CD14-positive monocyte (primary cell): ENCODE measurements around the gene PLAC1. TPM values are rescaled to one million over a fixed set of nuclear protein-coding genes. Genes with fewer than 3 reads are reported as not detected.

Experiments
- DNase-seq, 3 donors: peaks; one replicate each; pipeline ENCODE4 v3.0.0-alpha.2; 2011 to 2022
- H2AFZ ChIP-seq: 2 replicates; pipeline ENCODE4 v1.6.0; 2012; ENCODE audit warnings: mild to moderate bottlenecking, low read depth, low read length, inconsistent platforms; ENCODE audit not compliant: insufficient read depth, poor library complexity, severe bottlenecking
- H3K27ac ChIP-seq, 2 donors: 1 replicate in 1 of 2; 2 replicates in 1 of 2; pipeline ENCODE4 v1.5.1; 2012 to 2013; ENCODE audit warnings: low read length in 2 of 2, control low read depth in 1 of 2, inconsistent platforms in 1 of 2, low read depth in 1 of 2, mild to moderate bottlenecking in 1 of 2
- H3K27me3 ChIP-seq, 2 donors: one replicate each; pipeline versions ENCODE4 v1.6.0 to v1.6.1; 2011 to 2013; ENCODE audit warnings: low read length in 2 of 2; ENCODE audit not compliant: control insufficient read depth in 2 of 2, insufficient read depth in 2 of 2
- H3K36me3 ChIP-seq, 2 donors: replicated peaks in 1 of 2; 1 replicate in 1 of 2; 2 replicates in 1 of 2; pipeline versions ENCODE4 v1.5.1 to v1.6.1; 2012 to 2013; ENCODE audit warnings: low read length in 2 of 2, control low read depth in 1 of 2, inconsistent platforms in 1 of 2, mild to moderate bottlenecking in 1 of 2; ENCODE audit not compliant: insufficient read depth in 2 of 2, control insufficient read depth in 1 of 2
- H3K4me1 ChIP-seq, 2 donors: 1 replicate in 1 of 2; 2 replicates in 1 of 2; pipeline versions ENCODE4 v1.5.1 to v1.6.1; 2012 to 2013; ENCODE audit warnings: low read length in 2 of 2, control low read depth in 1 of 2, inconsistent platforms in 1 of 2, mild to moderate bottlenecking in 1 of 2, moderate library complexity in 1 of 2; ENCODE audit not compliant: insufficient read depth in 2 of 2, control insufficient read depth in 1 of 2
- H3K4me2 ChIP-seq: replicated peaks from 2 replicates; pipeline ENCODE3; 2012; ENCODE audit warnings: low read length, moderate library complexity, mild to moderate bottlenecking; ENCODE audit not compliant: poor library complexity, severe bottlenecking; ENCODE audit errors: extremely low read depth
- H3K4me3 ChIP-seq, 3 experiments: fragments of 200-600 bp in 1 of 3; sonication (generic) in 1 of 3; replicated peaks in 1 of 3; 1 replicate in 2 of 3; 2 replicates in 1 of 3; pipeline ENCODE4 v1.5.1; 2011 to 2013; ENCODE audit warnings: low read length in 3 of 3, mild to moderate bottlenecking in 3 of 3, control low read depth in 2 of 3, low read depth in 2 of 3, inconsistent platforms in 1 of 3, moderate library complexity in 1 of 3
- H3K79me2 ChIP-seq: 2 replicates; pipeline ENCODE4 v1.6.0; 2012; ENCODE audit warnings: mild to moderate bottlenecking, control low read depth, inconsistent platforms, low read length, moderate library complexity; ENCODE audit not compliant: insufficient read depth
- H3K9ac ChIP-seq: 2 replicates; pipeline ENCODE4 v1.6.0; 2017; ENCODE audit warnings: low read length, mild to moderate bottlenecking; ENCODE audit not compliant: insufficient read depth, poor library complexity, severe bottlenecking
- H3K9me3 ChIP-seq, 2 donors: replicated peaks in 1 of 2; 1 replicate in 1 of 2; 2 replicates in 1 of 2; pipeline versions ENCODE4 v1.5.1 to v1.6.1; 2012 to 2013; ENCODE audit warnings: low read length in 2 of 2, control low read depth in 1 of 2; ENCODE audit not compliant: control insufficient read depth in 1 of 2, insufficient read depth in 1 of 2
- H4K20me1 ChIP-seq: 2 replicates; pipeline ENCODE4 v1.6.0; 2012; ENCODE audit warnings: mild to moderate bottlenecking, low read length, control low read depth, moderate library complexity; ENCODE audit not compliant: insufficient read depth
- H3K27ac Mint-ChIP-seq, 7 donors: one replicate each; pipeline ENCODE4 v1.8.0; 2020; ENCODE audit warnings: mild to moderate bottlenecking in 7 of 7, mixed read lengths in 7 of 7, moderate library complexity in 6 of 7, inconsistent platforms in 2 of 7
- H3K27me3 Mint-ChIP-seq, 3 donors: one replicate each; pipeline ENCODE4 v1.8.0; 2021 to 2022; ENCODE audit warnings: low read depth in 3 of 3, mild to moderate bottlenecking in 3 of 3, mixed read lengths in 3 of 3, moderate library complexity in 3 of 3, inconsistent platforms in 1 of 3
- H3K36me3 Mint-ChIP-seq, 2 donors: one replicate each; pipeline ENCODE4 v1.8.0; 2020; ENCODE audit warnings: mixed read lengths in 2 of 2, inconsistent platforms in 1 of 2, mild to moderate bottlenecking in 1 of 2
- H3K4me1 Mint-ChIP-seq: one replicate; pipeline ENCODE4 v1.8.0; 2020; ENCODE audit warnings: mild to moderate bottlenecking, mixed read lengths
- H3K4me3 Mint-ChIP-seq, 2 donors: one replicate each; pipeline ENCODE4 v1.8.0; 2020; ENCODE audit warnings: mild to moderate bottlenecking in 2 of 2, mixed read lengths in 2 of 2, moderate library complexity in 1 of 2
- H3K9me3 Mint-ChIP-seq, 7 donors: one replicate each; pipeline ENCODE4 v1.8.0; 2020 to 2022; ENCODE audit warnings: mixed read lengths in 7 of 7, mild to moderate bottlenecking in 6 of 7, moderate library complexity in 6 of 7, inconsistent platforms in 2 of 7
- CTCF ChIP-seq: fragments of 200-600 bp; IDR thresholded peaks from one replicate; pipeline ENCODE4 v1.8.0; 2022; ENCODE audit warnings: antibody characterized with exemption, mild to moderate bottlenecking
- WGBS: methylation state at CpG from one replicate; pipeline ENCODE4 v1.1.5; 2013; ENCODE audit warnings: missing lambda C conversion rate; ENCODE audit not compliant: insufficient coverage; 5-methylcytosine and 5-hydroxymethylcytosine counted together
- intact Hi-C, 2 donors: fragments of 100-400 bp; cut with micrococcal nuclease; formaldehyde crosslinking; loops; one replicate each; pipeline versions ENCODE4 v1.15.0 to v1.15.1; 2023
- polyA plus RNA-seq, 3 donors: library from polyadenylated mRNA; depleted of rRNA in 1 of 3; unstranded in 2 of 3; stranded (reverse) in 1 of 3; fragments of 300-500 nt in 2 of 3; fragments of >200 nt in 1 of 3; fragmentation: Illumina TruSeq in 2 of 3; gene quantifications; 1 replicate in 2 of 3; 2 replicates in 1 of 3; pipeline ENCODE4 v1.2.3, GENCODE V29; 2012 to 2021

PLAC1 gene
- polyA plus RNA-seq, 3 donors = not detected

GRCh38 chrX:134529481-134529880 lies 128.8 kb downstream of the PLAC1 start:
- peaks cover 0 to 9% (median 0%) of the 10 kb centered on the region in 7 donors for H3K9me3 Mint-ChIP-seq
- Histone ChIP-seq H3K4me1 (no peaks in the 10 kb centered on the region), H3K27ac (no peak overlapping the region), H4K20me1 (no peaks in the 10 kb centered on the region), H2AFZ (no peak overlapping the region), H3K36me3 (no peaks in the 10 kb centered on the region), H3K27me3 (no peaks in the 10 kb centered on the region), H3K4me3 (no peak overlapping the region), H3K79me2 (no peaks in the 10 kb centered on the region), H3K9me3 (no peaks in the 10 kb centered on the region), H3K4me2 (no peak overlapping the region), H3K9ac (no peak overlapping the region)
- DNase-seq = no peak
- H3K4me3 Mint-ChIP-seq = no peak overlapping the region
- intact Hi-C loops = no loop called here
- no peaks in the 10 kb centered on the region for H3K36me3 Mint-ChIP-seq
- no peaks in the 10 kb centered on the region for H3K4me1 Mint-ChIP-seq
- H3K27ac Mint-ChIP-seq = peak overlapping the region in 1 of 7 donors; percentile 82
- TF ChIP-seq CTCF = no peak
- WGBS = 100% methylated on average over 4 of the region's 6 CpGs
- H3K27me3 Mint-ChIP-seq = peaks cover 0 to 5% (median 1%) of the 10 kb centered on the region in 3 donors

GRCh38 chrX:134528960-134529359 lies 129.3 kb downstream of the PLAC1 start:
- TF ChIP-seq CTCF = no peak
- Histone ChIP-seq H2AFZ (no peak overlapping the region), H3K79me2 (no peaks in the 10 kb centered on the region), H3K27me3 (no peaks in the 10 kb centered on the region), H3K9ac (no peak overlapping the region), H3K27ac (no peak overlapping the region), H3K9me3 (no peaks in the 10 kb centered on the region), H3K4me3 (no peak overlapping the region), H3K4me2 (no peak overlapping the region), H4K20me1 (no peaks in the 10 kb centered on the region), H3K4me1 (no peaks in the 10 kb centered on the region), H3K36me3 (no peaks in the 10 kb centered on the region)
- Mint-ChIP-seq H3K27me3 (peaks cover 0 to 5% (median 1%) of the 10 kb centered on the region in 3 donors), H3K9me3 (peaks cover 0 to 9% (median 0%) of the 10 kb centered on the region in 7 donors), H3K36me3 (no peaks in the 10 kb centered on the region), H3K4me1 (no peaks in the 10 kb centered on the region), H3K27ac (no peak overlapping the region), H3K4me3 (no peak overlapping the region)
- no peak for DNase-seq
- no CpG with 5 or more reads among the region's 3 CpGs for WGBS
- intact Hi-C loops = no loop called here
